ENCODE measurements around the gene POLR2E.
A peak's percentile ranks its signal among the peaks of the same experiment; 100 is the strongest.
"Not testable (repeated sequence)": the region's sequence is repeated elsewhere in the genome, so short reads cannot be mapped to it uniquely, and the experiment has no call there.

The POLR2E gene

DNA sequence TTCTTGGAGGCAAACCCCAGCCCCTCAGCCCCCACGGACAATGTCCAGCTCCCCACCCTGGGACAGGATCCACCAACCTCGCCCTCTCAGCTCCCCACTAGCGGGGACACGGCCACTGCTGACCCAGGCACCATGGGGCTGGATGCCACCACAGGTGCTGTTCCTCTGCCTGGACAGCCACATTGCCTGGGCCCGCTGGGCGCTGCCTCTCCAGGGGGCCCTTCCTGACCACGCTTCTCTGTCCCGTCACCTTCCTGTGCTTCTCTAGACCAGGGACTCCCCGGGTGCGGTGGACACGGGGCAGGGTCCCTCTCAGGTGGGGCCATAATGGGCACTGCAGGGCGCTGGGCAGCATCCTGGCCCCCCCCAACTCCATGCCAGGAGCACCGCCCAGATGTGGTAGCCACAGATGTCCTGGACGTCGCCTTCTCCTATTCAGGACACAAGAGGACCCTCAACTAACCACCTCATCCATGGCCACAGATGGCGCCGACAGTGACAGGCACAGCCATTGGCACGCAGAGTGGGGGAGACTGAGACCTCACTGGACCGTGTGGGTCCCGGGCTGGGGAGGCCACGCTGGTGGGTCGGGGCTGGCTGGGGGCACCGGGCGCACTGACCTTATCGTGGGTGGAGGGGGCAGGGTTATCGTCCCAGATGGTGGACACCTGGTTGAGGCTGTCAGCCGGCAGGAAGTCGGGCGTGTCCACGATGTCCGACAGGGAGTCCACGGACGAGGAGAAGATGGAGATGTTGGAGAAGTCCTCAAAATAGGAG is 32.0 kb upstream of the POLR2E start:
- DNase-seq (ENCODE audit: low read depth in 2 of 2): no peak

GRCh38 chr19:1125601-1126467 is 30.7 kb upstream of the POLR2E start:
- DNase-seq (ENCODE audit: low read depth in 2 of 2): no peak

GRCh38 chr19:1123885-1124677 is 28.9 kb upstream of the POLR2E start:
- DNase-seq (ENCODE audit: low read depth in 2 of 2): no peak

GRCh38 chr19:1123381-1123780 is 28.2 kb upstream of the POLR2E start:
- no peak for DNase-seq (ENCODE audit: low read depth in 2 of 2)

DNA sequence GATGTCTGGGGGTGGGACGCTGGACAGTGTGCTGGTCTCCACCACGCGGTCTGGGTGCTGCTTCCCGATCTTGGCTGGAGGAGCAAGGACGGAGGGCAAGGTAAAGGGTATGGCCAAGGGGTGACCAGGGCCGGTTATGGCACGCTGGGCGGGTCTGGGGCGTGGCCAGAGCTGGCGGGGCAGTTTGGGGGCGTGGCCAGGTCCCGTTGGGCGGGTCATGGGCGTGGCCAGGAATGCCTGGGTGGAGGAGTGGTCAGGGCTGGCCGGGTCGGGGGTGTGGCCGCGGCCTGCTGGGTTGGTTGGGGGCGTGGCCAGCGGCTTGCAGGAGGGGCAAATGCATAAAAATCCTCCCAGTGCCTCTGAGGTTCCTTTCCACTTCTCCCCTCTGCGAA is 27.8 kb upstream of the POLR2E start:
- DNase-seq (ENCODE audit: low read depth in 2 of 2): no peak

GRCh38 chr19:1122021-1122971 is 27.1 kb upstream of the POLR2E start:
- no peak for DNase-seq (ENCODE audit: low read depth in 2 of 2)

DNA sequence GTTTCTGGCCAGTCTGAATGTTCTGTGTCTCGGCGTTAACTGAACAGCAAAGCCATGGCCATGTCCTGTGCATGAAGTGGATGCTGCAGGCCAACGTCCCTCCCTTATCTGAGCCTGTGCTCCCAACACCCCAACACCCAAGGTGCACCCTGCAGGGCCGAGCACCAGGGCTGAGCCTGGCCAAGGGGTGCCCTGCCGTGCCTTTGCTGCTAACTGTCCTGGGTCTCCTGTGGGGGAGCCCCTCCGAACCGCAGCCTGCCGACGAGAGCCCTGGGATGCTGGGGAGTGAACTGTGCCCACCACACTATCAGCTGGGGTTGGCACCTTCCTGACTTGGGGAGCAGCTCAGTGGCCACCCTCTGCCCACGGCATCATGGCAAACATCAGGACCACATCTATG is 26.2 kb upstream of the POLR2E start:
- no peak for DNase-seq (ENCODE audit: low read depth in 2 of 2)

DNA sequence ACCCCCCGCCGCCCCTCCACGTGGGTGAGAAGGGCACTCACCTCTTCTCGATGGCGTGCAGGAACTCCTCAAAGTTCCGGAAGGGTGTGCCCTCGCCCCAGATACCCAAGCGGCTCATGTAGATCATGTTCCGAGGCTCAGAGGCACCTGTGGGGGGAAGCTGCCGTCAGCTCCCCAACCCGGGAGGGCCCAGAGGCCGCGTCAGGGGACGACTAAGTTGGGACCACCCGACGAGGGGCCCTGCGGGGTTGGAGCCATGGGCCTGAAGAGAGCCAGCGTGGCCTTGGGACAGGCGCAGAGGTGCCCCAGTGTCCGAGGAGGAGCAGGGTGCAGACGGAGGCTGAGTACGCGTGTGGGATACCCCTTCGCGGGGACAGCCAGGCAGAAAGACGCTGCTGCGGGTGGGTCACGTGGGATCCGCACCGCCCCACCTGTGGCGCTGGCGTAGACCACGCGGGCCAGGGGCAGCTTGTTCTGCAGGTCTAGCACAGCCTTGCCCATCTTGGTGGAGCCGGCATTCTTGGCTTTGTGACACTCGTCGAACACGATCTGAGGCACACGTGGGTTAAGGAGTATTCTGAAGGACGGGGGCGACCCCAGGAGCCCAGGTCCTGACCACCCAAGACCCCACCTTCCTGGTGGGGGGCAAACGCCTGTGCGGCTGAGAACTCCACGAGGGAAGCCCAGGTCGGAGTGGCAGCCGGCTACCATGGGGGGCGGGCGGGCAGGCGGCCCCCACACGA is 24.5 kb upstream of the POLR2E start:
- no peak for DNase-seq (ENCODE audit: low read depth in 2 of 2)

DNA sequence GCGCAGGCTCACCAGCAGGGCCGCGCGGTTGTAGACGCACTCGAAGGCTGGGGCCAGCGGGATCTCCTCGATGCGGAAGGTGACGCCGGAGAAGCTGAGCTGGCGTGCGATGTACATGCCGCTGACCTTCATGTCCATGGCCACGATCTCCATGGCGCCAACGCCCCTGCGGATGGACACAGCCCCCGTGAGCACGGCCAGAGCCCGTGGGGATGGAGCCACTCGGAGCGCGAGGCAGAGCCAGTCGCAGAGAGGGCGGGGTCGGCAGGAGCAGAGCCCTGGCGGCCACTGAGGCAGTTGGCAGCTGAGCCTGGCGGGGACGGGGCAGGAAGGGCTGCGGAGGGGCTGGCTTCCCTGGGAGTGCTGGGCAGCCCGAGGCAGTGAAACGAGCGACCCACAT is 23.8 kb upstream of the POLR2E start:
- no peak for DNase-seq (ENCODE audit: low read depth in 2 of 2)

DNA sequence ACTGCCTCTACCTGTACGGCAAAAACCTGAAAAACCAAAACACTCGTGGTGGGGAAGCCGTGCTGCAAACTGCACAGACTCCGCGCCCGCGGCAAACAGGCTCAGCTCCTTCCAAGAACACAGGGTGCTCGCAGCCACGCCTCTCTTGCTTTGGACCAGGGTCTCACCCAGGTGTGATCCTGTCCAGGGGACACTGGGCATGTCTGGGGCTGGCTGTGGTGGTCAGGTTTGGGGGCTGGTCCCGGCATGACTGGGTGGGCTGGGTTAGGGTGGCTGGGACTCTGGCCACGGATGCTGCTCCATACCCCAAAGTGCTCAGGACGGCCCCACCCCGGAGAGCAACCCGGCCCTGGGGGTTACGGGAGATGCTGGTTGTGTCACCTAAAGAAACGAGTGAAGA is 22.5 kb upstream of the POLR2E start:
- no peak for DNase-seq (ENCODE audit: low read depth in 2 of 2)

- no peak for DNase-seq (ENCODE audit: low read depth in 2 of 2)
These were observed 21.8 kb upstream of the POLR2E start for GRCh38 chr19:1116726-1117581.

GRCh38 chr19:1115646-1116420 is 20.7 kb upstream of the POLR2E start:
- DNase-seq (ENCODE audit: low read depth in 2 of 2): no peak

GRCh38 chr19:1114728-1115127 is 19.6 kb upstream of the POLR2E start:
- DNase-seq (ENCODE audit: low read depth in 2 of 2): not testable (repeated sequence)

GRCh38 chr19:1113986-1114483 is 18.9 kb upstream of the POLR2E start:
- DNase-seq (ENCODE audit: low read depth in 2 of 2): no peak

DNA sequence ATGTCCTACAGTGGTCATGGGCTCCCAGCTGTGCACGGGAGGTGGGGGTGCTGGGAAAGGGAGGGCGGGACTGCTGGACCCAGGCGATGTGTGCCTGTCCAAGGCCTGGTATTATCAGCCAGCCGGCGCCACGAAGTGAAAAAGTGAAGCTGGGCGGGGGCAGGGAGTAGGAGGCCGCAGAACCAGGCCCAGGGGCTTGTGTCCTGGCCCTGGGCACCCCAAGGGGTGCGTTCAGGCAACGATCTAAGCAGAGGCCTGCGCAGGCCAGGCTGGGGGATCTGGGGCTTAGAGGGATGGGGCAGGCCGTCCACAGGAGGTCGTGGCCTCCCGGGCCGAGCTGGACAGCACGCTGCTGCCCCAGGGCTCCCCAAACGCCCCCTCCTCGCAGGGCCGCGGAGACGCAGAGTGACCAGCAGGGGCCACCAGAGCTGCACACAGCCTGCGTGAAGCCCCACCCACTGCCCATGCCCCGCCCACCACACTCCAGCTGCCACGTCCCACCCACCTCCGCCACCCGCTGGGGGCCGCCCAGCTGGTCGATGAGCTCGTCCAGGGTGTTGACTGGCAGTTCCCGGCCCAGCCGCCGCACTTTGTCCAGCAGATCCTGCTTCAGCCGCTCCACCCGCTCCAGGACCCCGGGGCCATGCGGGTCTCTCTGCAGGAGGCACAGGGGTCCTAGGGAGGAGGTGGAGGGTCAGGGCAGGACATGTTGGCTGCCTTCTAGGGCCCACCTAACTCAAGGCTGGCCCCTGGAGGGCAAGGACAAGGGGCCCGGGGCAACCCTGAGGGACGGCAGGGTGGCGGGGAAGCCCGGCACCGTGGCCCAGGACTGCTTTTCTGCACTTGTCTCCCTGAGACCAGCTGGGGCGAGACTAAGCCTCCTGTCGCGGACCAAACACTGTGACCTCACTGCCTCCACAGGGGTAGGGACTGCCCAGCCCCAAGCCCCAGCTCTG is 18.1 kb upstream of the POLR2E start:
- DNase-seq (ENCODE audit: low read depth in 2 of 2): peak; percentile 69 to 74

DNA sequence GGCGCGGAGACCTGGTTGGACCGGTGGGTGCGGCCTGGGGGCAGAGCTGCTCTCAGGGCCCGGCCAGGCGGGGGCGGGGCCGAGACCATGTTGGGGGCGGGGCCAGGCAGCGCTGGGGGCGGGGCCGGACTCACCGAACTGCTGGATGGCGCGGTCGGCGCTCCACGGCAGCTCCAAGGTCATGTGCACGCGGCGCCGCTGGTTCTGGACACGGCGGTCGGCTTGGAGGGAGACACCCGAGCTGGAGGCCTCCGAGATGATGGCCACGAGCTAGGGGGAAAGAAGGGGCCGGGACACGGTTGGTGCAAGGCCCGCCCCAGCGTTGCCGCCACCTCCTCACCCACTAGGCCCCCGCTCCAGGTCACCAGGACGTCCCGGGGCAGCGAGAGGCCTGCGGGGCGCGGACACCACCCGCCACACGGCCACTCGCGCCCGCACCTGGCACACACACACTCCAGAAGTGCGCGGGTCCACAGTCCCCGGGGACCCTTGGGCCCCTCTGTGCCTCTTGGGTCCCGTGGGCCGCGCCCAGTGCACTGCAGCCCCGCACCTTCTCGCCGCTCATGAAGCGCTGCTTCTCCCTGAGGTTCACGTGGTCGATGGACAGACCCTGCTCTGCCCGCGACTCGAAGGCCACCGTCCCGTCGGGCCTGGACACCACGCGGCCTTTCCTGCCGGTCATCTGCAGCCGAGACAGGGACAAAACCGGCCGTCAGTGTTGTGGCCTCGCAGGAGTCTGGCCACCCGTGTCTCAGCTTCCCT is 17.3 kb upstream of the POLR2E start:
- no peak for DNase-seq (ENCODE audit: low read depth in 2 of 2)
